Mesodermal cell (in vitro differentiated cells): Measurements from ENCODE around the gene TBC1D22A.

Experiments used
- H3K27ac ChIP-seq: 2 replicates; pipeline ENCODE4 v1.7.0; 2013; ENCODE audit warnings: mild to moderate bottlenecking, low read depth, low read length, moderate library complexity; ENCODE audit not compliant: severe bottlenecking
- H3K36me3 ChIP-seq: 2 replicates; pipeline ENCODE4 v1.7.1; 2013; ENCODE audit warnings: mild to moderate bottlenecking, low read length, moderate library complexity; ENCODE audit not compliant: control insufficient read depth, insufficient read depth
- H3K4me1 ChIP-seq: one replicate; pipeline ENCODE4 v1.7.1; 2013; ENCODE audit warnings: mild to moderate bottlenecking, low read length; ENCODE audit not compliant: insufficient read depth, control insufficient read depth, poor library complexity, severe bottlenecking
- H3K4me3 ChIP-seq: 2 replicates; pipeline ENCODE4 v1.7.0; 2013; ENCODE audit warnings: low read length, control low read depth, mild to moderate bottlenecking; ENCODE audit not compliant: insufficient read depth, poor library complexity, severe bottlenecking; ENCODE audit errors: extremely low read depth
- H3K9me3 ChIP-seq: 2 replicates; pipeline ENCODE4 v1.7.1; 2013; ENCODE audit warnings: mild to moderate bottlenecking, low read length, moderate library complexity; ENCODE audit not compliant: control insufficient read depth
- WGBS, 2 experiments: methylation state at CpG; one replicate each; pipeline ENCODE4 v1.1.5; 2013; ENCODE audit warnings: missing lambda C conversion rate in 2 of 2; ENCODE audit not compliant: insufficient coverage in 2 of 2; 5-methylcytosine and 5-hydroxymethylcytosine counted together

The TBC1D22A gene

DNA sequence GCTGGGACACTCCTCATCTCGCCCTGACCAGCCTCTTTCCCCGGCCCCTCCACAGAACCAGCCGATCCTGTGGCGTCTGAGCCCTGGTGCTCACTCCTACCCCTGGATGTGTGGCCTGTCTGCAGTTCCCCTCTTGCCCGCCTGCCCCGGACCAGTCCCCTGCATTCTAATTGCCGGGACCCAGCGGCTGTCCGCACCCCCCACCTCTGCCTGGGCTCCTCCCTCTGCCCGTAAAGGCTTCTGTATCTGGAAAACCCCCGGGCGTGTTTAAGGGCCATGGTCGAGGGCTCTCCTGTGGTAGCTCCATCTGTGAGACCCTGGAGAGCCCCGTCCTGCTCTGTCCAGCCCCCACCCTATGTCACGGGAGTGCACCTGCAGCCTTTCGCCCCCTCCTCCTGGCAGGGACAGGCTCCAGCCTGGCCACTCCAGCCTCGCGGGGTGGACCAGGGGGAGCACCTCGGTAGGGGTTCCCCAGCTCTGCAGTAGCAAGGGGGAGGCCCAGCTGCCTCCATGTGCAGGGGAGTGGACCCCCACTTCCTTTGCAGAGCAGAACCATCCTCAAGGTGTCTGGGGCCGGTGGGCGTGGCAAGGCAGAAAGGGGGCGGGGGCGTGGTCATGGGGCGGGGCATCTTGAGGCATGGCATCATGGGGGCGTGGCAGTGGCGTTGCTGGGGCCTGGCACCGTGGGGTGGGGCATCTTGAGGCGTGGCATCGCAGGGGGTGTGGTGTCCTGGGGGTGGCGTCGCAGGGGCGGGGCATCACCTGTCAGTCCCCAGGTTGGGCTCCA is 430.4 kb downstream of the TBC1D22A start:
- no peaks in the 10 kb centered on the region for H3K36me3 ChIP-seq
- H3K27ac ChIP-seq, result no peak overlapping the region
- H3K9me3 ChIP-seq, result no peaks in the 10 kb centered on the region
- WGBS, 2 experiments, result 86 to 89% methylated on average over 27 to 28 of the region's 32 CpGs
- no peaks in the 10 kb centered on the region for H3K4me1 ChIP-seq
- H3K4me3 ChIP-seq, result no peak overlapping the region

DNA sequence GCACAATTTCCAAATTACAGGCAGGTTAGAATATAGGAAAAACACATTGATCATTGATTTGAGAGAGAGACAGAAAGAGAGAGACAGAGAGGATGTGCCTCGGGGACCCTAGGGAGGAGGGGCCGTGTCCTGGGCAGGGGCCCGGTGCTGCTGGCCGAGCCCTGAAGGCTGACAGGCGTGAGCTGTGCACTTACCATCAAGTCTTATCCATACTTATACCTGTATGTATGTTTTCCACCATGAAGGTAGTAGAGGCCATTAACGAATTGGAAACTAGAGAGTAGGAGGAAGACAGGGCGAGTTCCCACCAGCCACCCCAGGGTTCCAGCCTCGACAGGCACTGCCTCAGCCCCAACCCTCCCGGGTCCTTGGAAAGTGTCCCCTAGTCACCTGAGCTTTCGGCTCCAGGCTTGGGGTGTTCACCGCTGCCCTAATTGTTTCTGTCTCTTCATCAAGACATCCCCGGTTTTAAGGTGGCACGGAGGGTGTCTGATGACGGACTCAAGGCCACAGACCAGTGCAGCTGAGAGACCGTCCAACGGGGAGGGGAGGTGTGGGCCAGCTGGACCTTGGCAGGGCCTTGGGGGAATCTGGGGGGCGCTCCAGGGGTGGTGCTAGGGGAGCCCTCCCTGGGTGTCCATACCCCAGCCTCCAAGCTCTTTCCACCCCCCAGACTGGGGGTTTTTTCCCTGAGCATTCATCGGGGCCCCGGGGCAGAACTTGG is 431.3 kb downstream of the TBC1D22A start:
- H3K9me3 ChIP-seq, result no peaks in the 10 kb centered on the region
- no peak overlapping the region for H3K4me3 ChIP-seq
- 85 to 94% methylated on average over 8 to 16 of the region's 19 CpGs for WGBS, 2 experiments
- H3K36me3 ChIP-seq, result no peaks in the 10 kb centered on the region
- no peaks in the 10 kb centered on the region for H3K4me1 ChIP-seq
- no peak overlapping the region for H3K27ac ChIP-seq

GRCh38 chr22:47194476-47195155 is 432.2 kb downstream of the TBC1D22A start:
- WGBS, 2 experiments, result 94 to 96% methylated on average over 5 to 6 of the region's 6 CpGs
- H3K27ac ChIP-seq, result no peak overlapping the region
- no peak overlapping the region for H3K4me3 ChIP-seq
- no peaks in the 10 kb centered on the region for H3K36me3 ChIP-seq
- no peaks in the 10 kb centered on the region for H3K9me3 ChIP-seq
- H3K4me1 ChIP-seq, result no peaks in the 10 kb centered on the region

DNA sequence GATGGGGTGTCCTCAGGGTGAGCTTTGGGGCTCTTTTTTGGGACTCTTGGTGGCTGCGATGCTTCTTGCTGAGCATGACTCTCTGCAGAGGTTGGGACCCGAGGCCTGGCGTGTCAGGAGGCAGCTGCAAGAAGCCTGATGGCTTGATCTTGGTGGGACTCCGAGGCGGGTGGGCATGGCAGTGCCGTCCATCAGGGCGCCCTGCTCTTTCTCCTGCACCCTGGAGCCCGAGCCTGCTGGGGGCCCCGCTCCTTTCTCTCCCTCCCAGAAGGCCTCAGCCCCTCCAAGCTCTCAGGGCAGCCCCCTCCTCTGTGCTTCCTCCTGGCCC is 432.7 kb downstream of the TBC1D22A start:
- 87 to 90% methylated on average over 5 to 9 of the region's 9 CpGs for WGBS, 2 experiments
- no peak overlapping the region for H3K27ac ChIP-seq

DNA sequence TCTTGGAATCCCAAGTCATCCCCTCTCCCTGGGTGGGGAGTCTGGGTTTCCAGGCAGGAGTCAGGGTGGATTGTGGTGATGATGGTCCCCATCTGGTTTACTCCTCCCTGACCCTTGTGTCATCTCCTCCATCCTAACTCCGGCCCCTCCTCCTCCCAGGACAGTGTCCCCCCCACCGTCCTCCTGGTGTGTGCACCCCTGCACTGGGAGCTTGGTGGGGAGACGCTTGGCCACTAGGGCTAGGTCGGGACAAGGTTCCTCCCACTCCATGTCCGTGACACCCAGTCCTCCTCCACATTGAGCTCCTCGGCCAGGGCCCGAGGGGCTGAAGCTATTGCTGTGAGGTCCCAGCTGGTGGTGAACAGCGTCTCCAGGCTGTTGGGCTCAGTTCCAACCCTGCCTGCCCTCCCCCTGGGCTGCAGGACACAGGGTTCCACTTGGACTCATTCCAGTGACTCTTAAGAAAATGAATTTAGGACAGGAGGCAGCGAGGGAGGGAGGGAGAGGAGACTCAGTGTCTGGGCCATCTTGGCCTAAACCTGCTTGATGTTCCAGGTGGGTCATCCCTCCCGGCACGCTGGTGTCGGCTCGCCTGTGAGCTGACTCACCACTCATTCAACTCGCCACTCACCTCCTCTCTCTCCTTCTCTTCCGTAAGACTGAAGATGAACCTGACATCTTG is 433.2 kb downstream of the TBC1D22A start:
- Histone ChIP-seq H3K4me1 (no peaks in the 10 kb centered on the region), H3K4me3 (no peak overlapping the region), H3K9me3 (no peaks in the 10 kb centered on the region), H3K36me3 (no peaks in the 10 kb centered on the region), H3K27ac (no peak overlapping the region)
- 74 to 84% methylated on average over 8 to 12 of the region's 15 CpGs for WGBS, 2 experiments

More for the DNA sequence above, 432.7 kb downstream of the TBC1D22A start:
- Histone ChIP-seq H3K36me3 (no peaks in the 10 kb centered on the region), H3K4me3 (no peak overlapping the region), H3K9me3 (no peaks in the 10 kb centered on the region), H3K4me1 (no peaks in the 10 kb centered on the region)

DNA sequence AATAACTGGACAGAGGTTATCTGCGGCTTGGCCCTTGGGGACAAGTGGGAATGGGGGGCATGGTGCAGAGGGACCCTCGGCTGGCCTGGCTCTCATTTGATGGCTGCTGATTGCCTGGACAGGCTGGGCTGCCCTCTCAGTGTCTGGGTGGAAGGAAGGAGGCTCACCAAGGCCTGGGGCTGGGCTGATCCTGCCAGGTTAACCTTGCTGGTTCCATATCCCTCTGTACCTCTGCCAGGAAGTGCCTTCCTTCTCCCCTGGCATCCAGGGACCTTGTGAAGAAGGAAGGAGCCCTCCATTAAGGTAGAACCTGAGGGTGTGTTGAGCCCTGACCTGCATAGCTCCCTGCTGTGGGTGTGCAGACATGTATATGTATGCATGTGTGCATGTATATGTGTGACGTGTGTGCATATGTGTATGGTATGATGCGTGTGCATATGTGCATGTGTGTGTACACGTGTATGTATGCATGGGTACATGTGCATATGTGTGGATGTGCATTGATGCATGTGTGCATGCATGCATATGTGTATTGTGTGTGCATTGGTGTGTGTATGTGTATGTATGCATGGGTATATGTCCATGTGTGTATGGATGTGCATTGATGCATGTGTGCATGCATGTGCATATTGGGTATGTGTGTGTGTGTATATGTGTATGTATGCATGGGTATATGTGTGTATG is 433.9 kb downstream of the TBC1D22A start:
- no peaks in the 10 kb centered on the region for H3K4me1 ChIP-seq
- 81 to 86% methylated on average over 3 to 5 of the region's 5 CpGs for WGBS, 2 experiments
- H3K9me3 ChIP-seq, result no peaks in the 10 kb centered on the region
- no peaks in the 10 kb centered on the region for H3K36me3 ChIP-seq
- H3K4me3 ChIP-seq, result no peak overlapping the region
- no peak overlapping the region for H3K27ac ChIP-seq

DNA sequence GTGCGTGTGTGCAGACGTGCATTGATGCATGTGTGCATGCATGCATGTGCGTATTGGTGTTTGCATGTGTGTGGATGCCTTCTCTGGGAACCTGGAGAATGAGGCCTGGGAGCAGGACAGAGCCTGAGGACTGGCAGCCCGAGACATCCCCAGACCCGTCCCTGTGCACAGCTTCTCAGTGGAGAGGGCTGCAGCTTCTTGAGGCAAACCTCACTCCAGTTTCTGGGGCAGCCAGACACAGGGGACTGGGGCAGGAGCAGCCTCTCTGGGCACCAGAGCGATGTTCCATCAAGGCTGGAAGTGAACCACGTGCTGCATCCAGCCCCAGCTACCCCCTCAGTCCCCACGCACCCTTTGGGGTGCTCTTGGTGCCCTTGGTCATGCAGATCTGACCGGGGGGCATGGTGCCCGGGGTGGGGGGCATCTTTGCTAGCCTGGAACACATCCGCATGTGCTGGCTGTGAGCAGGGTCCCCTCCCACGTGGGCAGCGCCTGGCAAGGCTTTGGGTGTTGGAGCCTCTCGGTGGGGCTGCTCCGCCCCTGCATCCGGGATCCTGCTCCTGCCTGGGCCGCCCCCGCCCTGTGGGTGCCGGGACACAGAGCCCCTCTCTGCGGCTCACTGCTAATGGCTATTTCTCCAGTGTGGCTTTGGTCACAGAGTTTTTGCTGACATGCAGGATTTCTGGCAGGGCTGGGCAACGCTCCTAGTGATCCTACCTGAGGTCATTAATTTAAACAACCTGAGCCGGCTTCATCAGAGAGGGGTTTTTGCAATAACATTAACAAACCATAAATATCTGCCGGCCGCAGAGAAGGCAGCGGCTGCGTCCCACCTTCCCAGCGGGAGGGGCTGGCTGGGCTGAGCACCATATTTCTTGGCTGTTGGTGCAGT is 434.7 kb downstream of the TBC1D22A start:
- WGBS, 2 experiments, result 84 to 85% methylated on average over 17 to 27 of the region's 27 CpGs

GRCh38 chr22:47197773-47198500 is 435.5 kb downstream of the TBC1D22A start:
- H3K9me3 ChIP-seq, result no peaks in the 10 kb centered on the region
- 87 to 91% methylated on average over 20 to 25 of the region's 25 CpGs for WGBS, 2 experiments

More for the DNA sequence above, 434.7 kb downstream of the TBC1D22A start:
- Histone ChIP-seq H3K27ac (no peak overlapping the region), H3K9me3 (no peaks in the 10 kb centered on the region), H3K4me3 (no peak overlapping the region), H3K36me3 (no peaks in the 10 kb centered on the region), H3K4me1 (no peaks in the 10 kb centered on the region)

GRCh38 chr22:47198801-47199251 is 436.4 kb downstream of the TBC1D22A start:
- Histone ChIP-seq H3K9me3 (no peaks in the 10 kb centered on the region), H3K27ac (no peak overlapping the region), H3K4me1 (no peaks in the 10 kb centered on the region), H3K4me3 (no peak overlapping the region), H3K36me3 (no peaks in the 10 kb centered on the region)
- 85 to 95% methylated on average over 19 of the region's 19 CpGs for WGBS, 2 experiments

More at GRCh38 chr22:47197773-47198500, 435.5 kb downstream of the TBC1D22A start:
- Histone ChIP-seq H3K4me1 (no peaks in the 10 kb centered on the region), H3K4me3 (no peak overlapping the region), H3K27ac (no peak overlapping the region), H3K36me3 (no peaks in the 10 kb centered on the region)
